SK-N-SH treated with all-trans-retinoic acid at 6 μM for 48 hours (cell line): ENCODE data around the gene CGNL1.

Source experiments
- CREB5 ChIP-seq: fragments of 250-450 bp; sonication (Bioruptor Pico); IDR thresholded peaks from 2 replicates; pipeline ENCODE4 v1.5.1; 2020; ENCODE audit warnings: low read depth, mild to moderate bottlenecking, moderate library complexity
- CSDC2 ChIP-seq: fragments of 250-450 bp; sonication (Bioruptor Pico); IDR thresholded peaks from 2 replicates; pipeline ENCODE4 v1.5.0; 2020; ENCODE audit warnings: mild to moderate bottlenecking, moderate library complexity
- ESRRG ChIP-seq: fragments of 250-450 bp; sonication (Bioruptor Pico); IDR thresholded peaks from 2 replicates; pipeline ENCODE4 v1.6.1; 2021; ENCODE audit warnings: mild to moderate bottlenecking
- OSR1 ChIP-seq: fragments of 250-450 bp; sonication (Bioruptor Pico); IDR thresholded peaks from 2 replicates; pipeline ENCODE4 v1.8.0; 2022; ENCODE audit warnings: moderate library complexity, mild to moderate bottlenecking, inconsistent platforms
- TCF4 ChIP-seq: fragments of 250-450 bp; sonication (Bioruptor Pico); IDR thresholded peaks from 2 replicates; pipeline ENCODE4 v1.8.0; 2021; ENCODE audit warnings: mild to moderate bottlenecking, moderate library complexity, borderline replicate concordance
- TSHZ2 ChIP-seq: fragments of 250-450 bp; sonication (Bioruptor Pico); IDR thresholded peaks from 2 replicates; pipeline ENCODE4 v1.5.0; 2020; ENCODE audit warnings: mild to moderate bottlenecking, moderate library complexity
- ZC3H10 ChIP-seq: fragments of 250-450 bp; sonication (Bioruptor Pico); IDR thresholded peaks from 2 replicates; pipeline ENCODE4 v1.5.1; 2021; ENCODE audit warnings: mild to moderate bottlenecking, moderate library complexity
- ZFP3 ChIP-seq: fragments of 250-450 bp; sonication (Bioruptor Pico); IDR thresholded peaks from 2 replicates; pipeline ENCODE4 v1.5.0; 2020; ENCODE audit warnings: mild to moderate bottlenecking, moderate library complexity
- ZFP30 ChIP-seq: fragments of 450-650 bp; formaldehyde crosslinking; IDR thresholded peaks from 2 replicates; pipeline ENCODE4 v1.5.0; 2022; ENCODE audit warnings: mild to moderate bottlenecking, moderate library complexity
- ZNF70 ChIP-seq: fragments of 450-650 bp; formaldehyde crosslinking; IDR thresholded peaks from 2 replicates; pipeline ENCODE4 v1.5.0; 2020; ENCODE audit warnings: mild to moderate bottlenecking, moderate library complexity
- TF ChIP-seq, protein P1 (sequence below): fragments of 250-450 bp; sonication (Bioruptor Pico); IDR thresholded peaks from 2 replicates; pipeline ENCODE4 v1.5.1; 2021; ENCODE audit warnings: mild to moderate bottlenecking, moderate library complexity
- TF ChIP-seq, protein P2 (sequence below): fragments of 250-450 bp; sonication (Bioruptor Pico); IDR thresholded peaks from 2 replicates; pipeline ENCODE4 v1.8.0; 2020; ENCODE audit warnings: mild to moderate bottlenecking, moderate library complexity, borderline replicate concordance

GRCh38 chr15:57451555-57451954, 75.2 kb downstream of the CGNL1 start:
- TF ChIP-seq ZFP30 (CRISPR knock-in tag) (no peak), OSR1 (CRISPR knock-in tag) (no peak), ZNF70 (no peak), CREB5 (CRISPR knock-in tag) (no peak), ZFP3 (CRISPR knock-in tag) (no peak), CSDC2 (CRISPR knock-in tag) (no peak), TCF4 (no peak), TSHZ2 (CRISPR knock-in tag) (no peak), ZC3H10 (no peak), ESRRG (CRISPR knock-in tag) (no peak)
- TF ChIP-seq, protein P1, sequence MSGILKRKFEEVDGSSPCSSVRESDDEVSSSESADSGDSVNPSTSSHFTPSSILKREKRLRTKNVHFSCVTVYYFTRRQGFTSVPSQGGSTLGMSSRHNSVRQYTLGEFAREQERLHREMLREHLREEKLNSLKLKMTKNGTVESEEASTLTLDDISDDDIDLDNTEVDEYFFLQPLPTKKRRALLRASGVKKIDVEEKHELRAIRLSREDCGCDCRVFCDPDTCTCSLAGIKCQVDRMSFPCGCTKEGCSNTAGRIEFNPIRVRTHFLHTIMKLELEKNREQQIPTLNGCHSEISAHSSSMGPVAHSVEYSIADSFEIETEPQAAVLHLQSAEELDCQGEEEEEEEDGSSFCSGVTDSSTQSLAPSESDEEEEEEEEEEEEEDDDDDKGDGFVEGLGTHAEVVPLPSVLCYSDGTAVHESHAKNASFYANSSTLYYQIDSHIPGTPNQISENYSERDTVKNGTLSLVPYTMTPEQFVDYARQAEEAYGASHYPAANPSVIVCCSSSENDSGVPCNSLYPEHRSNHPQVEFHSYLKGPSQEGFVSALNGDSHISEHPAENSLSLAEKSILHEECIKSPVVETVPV (CRISPR knock-in tag) = no peak
- TF ChIP-seq, protein P2, sequence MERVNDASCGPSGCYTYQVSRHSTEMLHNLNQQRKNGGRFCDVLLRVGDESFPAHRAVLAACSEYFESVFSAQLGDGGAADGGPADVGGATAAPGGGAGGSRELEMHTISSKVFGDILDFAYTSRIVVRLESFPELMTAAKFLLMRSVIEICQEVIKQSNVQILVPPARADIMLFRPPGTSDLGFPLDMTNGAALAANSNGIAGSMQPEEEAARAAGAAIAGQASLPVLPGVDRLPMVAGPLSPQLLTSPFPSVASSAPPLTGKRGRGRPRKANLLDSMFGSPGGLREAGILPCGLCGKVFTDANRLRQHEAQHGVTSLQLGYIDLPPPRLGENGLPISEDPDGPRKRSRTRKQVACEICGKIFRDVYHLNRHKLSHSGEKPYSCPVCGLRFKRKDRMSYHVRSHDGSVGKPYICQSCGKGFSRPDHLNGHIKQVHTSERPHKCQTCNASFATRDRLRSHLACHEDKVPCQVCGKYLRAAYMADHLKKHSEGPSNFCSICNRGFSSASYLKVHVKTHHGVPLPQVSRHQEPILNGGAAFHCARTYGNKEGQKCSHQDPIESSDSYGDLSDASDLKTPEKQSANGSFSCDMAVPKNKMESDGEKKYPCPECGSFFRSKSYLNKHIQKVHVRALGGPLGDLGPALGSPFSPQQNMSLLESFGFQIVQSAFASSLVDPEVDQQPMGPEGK (CRISPR knock-in tag) = no peak
